Gastroesophageal sphincter (tissue), 3 donors: Measurements from ENCODE around the gene EFCAB3.

Source experiments
- CTCF ChIP-seq, 4 experiments: fragments of 200-600 bp in 2 of 4; fragments of 450-650 bp in 2 of 4; sonication (generic) in 1 of 4; IDR thresholded peaks; one replicate each; pipeline ENCODE4 v1.5.1; 2017 to 2019; ENCODE audit warnings: antibody characterized with exemption in 4 of 4, mild to moderate bottlenecking in 2 of 4, moderate library complexity in 2 of 4
- EP300 ChIP-seq: sonication (generic); formaldehyde crosslinking; IDR thresholded peaks from one replicate; pipeline ENCODE4 v1.6.1; 2017; ENCODE audit warnings: antibody characterized with exemption, mild to moderate bottlenecking

DNA sequence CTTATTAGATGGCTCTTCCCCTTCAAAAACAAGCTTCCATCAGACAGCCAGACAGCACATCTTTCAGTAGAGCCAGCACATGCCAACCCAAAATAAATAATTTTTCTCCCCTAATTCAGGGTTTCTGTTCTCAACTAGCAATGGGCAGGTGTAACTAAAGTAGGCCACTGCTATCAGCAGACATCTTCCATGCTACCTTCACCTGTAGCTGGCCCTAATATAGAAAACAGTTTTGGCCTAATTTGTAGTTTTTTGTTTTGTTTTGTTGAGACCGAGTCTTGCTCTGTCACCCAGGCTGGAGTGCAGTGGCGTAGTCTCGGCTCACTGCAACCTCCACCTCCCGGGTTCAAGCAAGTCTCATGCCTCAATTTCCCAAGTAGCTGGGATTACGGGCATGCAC lies 29.2 kb upstream of the EFCAB3 start:
- no peak for TF ChIP-seq EP300
- no peak for TF ChIP-seq CTCF (IDR thresholded peaks at IDR 0.05)
